ENCODE results near the gene OPCML.

DNA sequence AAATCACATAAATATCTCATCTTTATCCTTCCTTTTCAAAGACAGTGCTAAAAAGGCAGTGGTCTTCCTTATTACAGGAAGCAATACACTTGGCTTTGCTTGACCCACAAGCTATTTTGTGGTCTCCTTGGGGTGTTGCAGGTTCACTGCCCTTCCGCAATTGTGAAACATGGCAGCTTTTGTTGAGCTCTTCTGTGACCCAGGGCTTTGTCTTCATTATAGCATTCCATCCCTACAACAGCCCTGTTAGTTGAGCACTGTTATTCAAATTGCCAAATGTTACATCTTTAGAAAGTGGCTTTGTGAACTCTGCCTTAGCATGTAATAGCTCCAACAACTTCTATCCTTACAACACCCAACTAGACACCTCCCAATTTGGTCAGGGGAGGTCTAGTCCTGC lies 107.1 kb downstream of the OPCML start:
- TF ChIP-seq, protein P1, sequence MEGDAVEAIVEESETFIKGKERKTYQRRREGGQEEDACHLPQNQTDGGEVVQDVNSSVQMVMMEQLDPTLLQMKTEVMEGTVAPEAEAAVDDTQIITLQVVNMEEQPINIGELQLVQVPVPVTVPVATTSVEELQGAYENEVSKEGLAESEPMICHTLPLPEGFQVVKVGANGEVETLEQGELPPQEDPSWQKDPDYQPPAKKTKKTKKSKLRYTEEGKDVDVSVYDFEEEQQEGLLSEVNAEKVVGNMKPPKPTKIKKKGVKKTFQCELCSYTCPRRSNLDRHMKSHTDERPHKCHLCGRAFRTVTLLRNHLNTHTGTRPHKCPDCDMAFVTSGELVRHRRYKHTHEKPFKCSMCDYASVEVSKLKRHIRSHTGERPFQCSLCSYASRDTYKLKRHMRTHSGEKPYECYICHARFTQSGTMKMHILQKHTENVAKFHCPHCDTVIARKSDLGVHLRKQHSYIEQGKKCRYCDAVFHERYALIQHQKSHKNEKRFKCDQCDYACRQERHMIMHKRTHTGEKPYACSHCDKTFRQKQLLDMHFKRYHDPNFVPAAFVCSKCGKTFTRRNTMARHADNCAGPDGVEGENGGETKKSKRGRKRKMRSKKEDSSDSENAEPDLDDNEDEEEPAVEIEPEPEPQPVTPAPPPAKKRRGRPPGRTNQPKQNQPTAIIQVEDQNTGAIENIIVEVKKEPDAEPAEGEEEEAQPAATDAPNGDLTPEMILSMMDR (conservative IDR thresholded peaks at IDR 0.05 in 1 of 2, IDR thresholded peaks at IDR 0.05 in 1 of 2; ENCODE audit: low read depth in 1 of 2, low read length in 2 of 2): no peak
- TF ChIP-seq EZH2 (IDR thresholded peaks at IDR 0.05; ENCODE audit: low read length, missing control alignments): no peak
